ENCODE results near the gene TMA7.
"Not testable (repeated sequence)": the region's sequence is repeated elsewhere in the genome, so short reads cannot be mapped to it uniquely, and the experiment has no call there.

TMA7 gene

DNA sequence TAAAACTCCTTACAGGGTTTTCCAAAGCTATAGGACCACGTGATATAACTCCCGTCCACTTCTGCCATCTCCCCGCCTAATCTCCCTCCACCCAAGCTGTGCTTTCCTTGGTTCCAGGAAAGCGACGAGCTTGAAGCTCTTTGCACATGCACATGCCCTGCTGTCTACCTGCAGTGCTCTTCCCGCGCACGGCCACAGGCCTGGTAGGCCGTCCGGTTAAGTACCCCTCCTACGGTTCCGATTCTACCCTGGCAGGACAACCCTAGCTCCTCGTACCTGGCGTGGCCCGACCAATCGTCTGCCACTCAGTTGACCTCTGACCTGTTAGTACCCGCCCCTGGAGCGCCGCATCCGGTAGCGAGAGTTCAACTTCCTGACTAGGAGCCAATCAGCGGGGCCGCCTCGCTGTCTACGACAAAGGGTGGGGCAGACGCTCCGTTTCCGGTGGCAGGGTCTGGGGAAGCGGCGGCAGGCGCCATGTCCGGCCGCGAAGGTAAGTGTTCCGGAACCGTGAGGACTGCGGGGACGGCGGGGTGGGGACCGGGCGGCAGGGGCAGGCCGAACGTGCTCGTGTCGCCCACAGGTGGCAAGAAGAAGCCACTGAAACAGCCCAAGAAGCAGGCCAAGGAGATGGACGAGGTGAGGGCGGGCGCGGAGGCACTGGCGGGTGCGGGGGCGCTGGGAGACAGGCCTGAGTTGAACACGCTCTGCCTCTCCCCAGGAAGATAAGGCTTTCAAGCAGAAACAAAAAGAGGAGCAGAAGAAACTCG, at the start of gene TMA7, which contains the start of gene CCDC51:
Gene TMA7 (plus strand): TSS at position 438 of the 770 bp plus-strand sequence. CDS start 40 bp downstream, at position 478.
Gene CCDC51 (minus strand): TSS at position 300 of the 770 bp plus-strand sequence. CDS start 4,991 bp downstream, outside the sequence.
- Histone ChIP-seq H3K27ac (ENCODE audit: low read depth, low read length) (peak within 1 kb of the TSS; percentile 89), H3K9me3 (ENCODE audit: control insufficient read depth in 1 of 2, low read length in 2 of 2) (no peaks in the 10 kb centered on the region), H3K4me3 (ENCODE audit: low read depth in 1 of 2, low read length in 2 of 2) (peak within 1 kb of the TSS; percentile 96 to 99), H3K27me3 (ENCODE audit: control insufficient read depth in 1 of 2, insufficient read depth in 2 of 2, low read length in 2 of 2) (no peaks in the 10 kb centered on the region), H3K36me3 (ENCODE audit: control insufficient read depth in 1 of 2, insufficient read depth in 2 of 2, low read length in 2 of 2) (peaks cover 10 to 18% of the 10 kb centered on the region in 2 donors), H3K9ac (ENCODE audit: low read depth in 1 of 2, low read length in 2 of 2) (peak within 1 kb of the TSS; percentile 77 to 94), H3K4me1 (ENCODE audit: control insufficient read depth in 1 of 2, insufficient read depth in 2 of 2, low read length in 2 of 2) (peaks cover 16 to 32% of the 10 kb centered on the region in 2 donors)

DNA sequence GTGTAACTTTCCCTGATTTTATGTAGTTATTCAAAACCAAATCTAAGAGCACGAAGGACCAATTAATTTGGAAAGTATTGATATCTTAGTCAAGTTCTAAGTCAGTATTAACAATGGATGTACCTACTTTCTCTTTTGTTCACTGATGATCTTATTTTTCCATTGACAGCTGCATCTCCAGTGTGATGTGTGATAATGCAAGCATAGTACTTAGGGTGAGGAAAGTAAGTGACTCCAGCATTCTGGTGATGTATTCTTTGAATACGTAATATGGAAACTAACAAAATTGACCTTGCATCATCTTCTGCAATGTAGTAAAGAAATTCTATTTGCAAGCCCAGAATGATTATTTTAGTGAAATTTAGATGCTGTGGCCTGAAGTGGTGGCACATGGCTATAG, 45.7 kb upstream of the TMA7 start:
- H3K27ac ChIP-seq (ENCODE audit: low read depth, low read length) = no peak overlapping the region
- no peak overlapping the region for H3K9ac ChIP-seq (ENCODE audit: low read depth in 1 of 2, low read length in 2 of 2)
- H3K4me1 ChIP-seq (ENCODE audit: control insufficient read depth in 1 of 2, insufficient read depth in 2 of 2, low read length in 2 of 2) = no peaks in the 10 kb centered on the region
- no peak overlapping the region for H3K4me3 ChIP-seq (ENCODE audit: low read depth in 1 of 2, low read length in 2 of 2)
- H3K9me3 ChIP-seq (ENCODE audit: control insufficient read depth in 1 of 2, low read length in 2 of 2) = no peaks in the 10 kb centered on the region
- H3K36me3 ChIP-seq (ENCODE audit: control insufficient read depth in 1 of 2, insufficient read depth in 2 of 2, low read length in 2 of 2) = no peaks in the 10 kb centered on the region
- peaks cover 0 to 3% of the 10 kb centered on the region in 2 donors for H3K27me3 ChIP-seq (ENCODE audit: control insufficient read depth in 1 of 2, insufficient read depth in 2 of 2, low read length in 2 of 2)

DNA sequence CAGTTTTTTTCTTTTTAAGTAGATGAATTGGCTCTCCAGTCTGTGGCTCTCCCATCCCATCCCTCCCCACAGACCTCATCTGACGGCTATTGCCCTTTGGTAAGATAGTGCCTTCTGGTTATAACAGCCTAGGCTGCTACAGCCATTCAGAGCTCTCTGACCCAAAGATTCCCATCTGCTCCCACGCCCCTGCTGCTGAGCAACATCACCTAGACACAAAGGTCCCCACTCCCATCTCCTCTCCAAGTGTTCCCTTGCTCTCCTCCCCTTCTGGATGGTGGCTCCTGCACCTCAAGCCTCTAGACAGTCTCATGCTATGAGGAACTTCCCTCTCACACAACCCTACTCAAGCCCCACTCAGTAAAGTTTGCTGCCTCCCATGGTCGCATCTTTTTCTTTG, 44.3 kb upstream of the TMA7 start:
- no peaks in the 10 kb centered on the region for H3K9me3 ChIP-seq (ENCODE audit: control insufficient read depth in 1 of 2, low read length in 2 of 2)
- H3K4me1 ChIP-seq (ENCODE audit: control insufficient read depth in 1 of 2, insufficient read depth in 2 of 2, low read length in 2 of 2) = no peaks in the 10 kb centered on the region
- H3K9ac ChIP-seq (ENCODE audit: low read depth in 1 of 2, low read length in 2 of 2) = no peak overlapping the region
- no peaks in the 10 kb centered on the region for H3K36me3 ChIP-seq (ENCODE audit: control insufficient read depth in 1 of 2, insufficient read depth in 2 of 2, low read length in 2 of 2)
- peaks cover 0 to 3% of the 10 kb centered on the region in 2 donors for H3K27me3 ChIP-seq (ENCODE audit: control insufficient read depth in 1 of 2, insufficient read depth in 2 of 2, low read length in 2 of 2)
- H3K4me3 ChIP-seq (ENCODE audit: low read depth in 1 of 2, low read length in 2 of 2) = no peak overlapping the region
- H3K27ac ChIP-seq (ENCODE audit: low read depth, low read length) = no peak overlapping the region

DNA sequence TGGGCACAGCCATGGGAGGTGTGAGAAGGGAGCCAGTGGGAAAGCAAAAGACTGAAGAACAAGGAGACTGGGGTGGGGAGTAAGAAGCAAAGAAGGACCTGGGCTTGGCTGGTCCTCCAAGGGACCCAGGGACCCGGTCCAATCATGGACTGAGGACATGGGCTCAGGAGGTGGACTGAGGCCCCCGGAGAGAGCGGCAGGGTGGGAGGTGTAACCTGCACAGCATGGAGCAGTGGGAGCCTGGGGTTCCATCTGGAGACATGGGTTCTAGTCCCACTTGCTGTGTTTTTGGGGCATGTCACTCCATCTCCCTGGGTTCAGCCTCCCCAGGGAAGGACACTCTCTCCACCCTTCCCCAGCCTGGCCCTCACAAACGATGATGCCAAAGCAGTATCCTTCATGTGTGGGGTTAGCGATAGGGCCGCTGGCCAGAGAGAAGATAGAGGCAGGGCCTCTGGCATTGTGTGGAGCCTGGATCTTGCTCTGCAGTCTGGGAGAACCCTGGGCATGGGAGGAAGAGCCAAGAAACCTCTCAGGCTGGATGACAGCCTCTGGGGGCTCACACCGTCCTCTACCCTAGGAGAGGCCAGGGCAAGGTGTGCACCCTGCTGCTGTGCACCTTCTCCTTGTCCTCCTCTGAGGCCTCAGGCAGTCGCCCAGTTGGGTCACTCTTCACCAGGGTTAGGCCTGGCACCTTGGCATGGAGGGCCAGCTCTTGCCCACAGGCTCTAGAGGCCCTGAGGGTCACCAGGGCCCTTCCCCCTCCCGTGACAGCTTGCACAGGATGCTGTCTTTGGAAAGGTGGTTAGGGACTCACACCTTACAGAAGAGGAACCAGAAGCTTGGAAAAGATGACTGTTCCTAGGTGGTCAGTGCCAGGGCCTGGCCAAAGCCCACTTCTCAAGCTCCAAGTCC, 42.0 kb upstream of the TMA7 start:
- no peaks in the 10 kb centered on the region for H3K9me3 ChIP-seq (ENCODE audit: control insufficient read depth in 1 of 2, low read length in 2 of 2)
- H3K4me1 ChIP-seq (ENCODE audit: control insufficient read depth in 1 of 2, insufficient read depth in 2 of 2, low read length in 2 of 2) = no peaks in the 10 kb centered on the region
- no peak overlapping the region for H3K27ac ChIP-seq (ENCODE audit: low read depth, low read length)
- H3K36me3 ChIP-seq (ENCODE audit: control insufficient read depth in 1 of 2, insufficient read depth in 2 of 2, low read length in 2 of 2) = peaks cover 0 to 7% of the 10 kb centered on the region in 2 donors
- peaks cover 0 to 3% of the 10 kb centered on the region in 2 donors for H3K27me3 ChIP-seq (ENCODE audit: control insufficient read depth in 1 of 2, insufficient read depth in 2 of 2, low read length in 2 of 2)
- no peak overlapping the region for H3K9ac ChIP-seq (ENCODE audit: low read depth in 1 of 2, low read length in 2 of 2)
- H3K4me3 ChIP-seq (ENCODE audit: low read depth in 1 of 2, low read length in 2 of 2) = no peak overlapping the region

DNA sequence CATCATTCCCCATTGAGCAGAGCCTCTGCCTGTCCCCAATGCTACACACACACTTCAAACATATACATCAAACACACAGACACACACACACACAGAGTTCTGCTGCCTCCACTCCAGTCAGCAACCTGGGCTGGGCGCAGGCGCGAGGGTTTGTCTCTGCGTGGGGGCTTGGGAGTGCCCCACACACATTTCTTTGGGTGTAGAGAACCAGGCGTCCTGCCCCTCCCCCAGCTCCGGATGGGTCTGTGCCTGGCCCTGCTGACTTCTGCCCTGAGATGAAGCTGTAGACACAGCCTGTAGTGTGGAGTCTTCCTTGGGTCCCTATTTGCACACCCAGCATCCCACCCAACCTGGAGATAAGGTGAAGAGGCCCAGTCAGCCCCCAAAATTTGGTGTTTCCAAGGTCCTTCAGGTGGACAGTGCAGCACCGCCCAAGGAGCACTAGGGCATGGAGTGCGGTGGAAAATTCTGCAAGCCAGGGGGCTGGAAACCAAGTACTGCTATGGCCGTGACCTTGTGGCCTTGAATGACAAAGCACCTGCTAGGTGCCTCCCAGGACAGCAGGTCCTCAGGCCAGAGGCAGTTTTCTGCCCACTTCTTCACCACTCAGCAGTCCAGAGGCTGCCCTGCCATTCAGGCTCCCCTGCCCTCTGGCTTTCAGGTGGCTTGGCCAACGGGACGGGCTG, 41.2 kb upstream of the TMA7 start:
- no peaks in the 10 kb centered on the region for H3K9me3 ChIP-seq (ENCODE audit: control insufficient read depth in 1 of 2, low read length in 2 of 2)
- no peak overlapping the region for H3K9ac ChIP-seq (ENCODE audit: low read depth in 1 of 2, low read length in 2 of 2)
- peaks cover 3 to 13% of the 10 kb centered on the region in 2 donors for H3K36me3 ChIP-seq (ENCODE audit: control insufficient read depth in 1 of 2, insufficient read depth in 2 of 2, low read length in 2 of 2)
- H3K27ac ChIP-seq (ENCODE audit: low read depth, low read length) = no peak overlapping the region
- no peaks in the 10 kb centered on the region for H3K4me1 ChIP-seq (ENCODE audit: control insufficient read depth in 1 of 2, insufficient read depth in 2 of 2, low read length in 2 of 2)
- H3K27me3 ChIP-seq (ENCODE audit: control insufficient read depth in 1 of 2, insufficient read depth in 2 of 2, low read length in 2 of 2) = peaks cover 0 to 3% of the 10 kb centered on the region in 2 donors
- no peak overlapping the region for H3K4me3 ChIP-seq (ENCODE audit: low read depth in 1 of 2, low read length in 2 of 2)

DNA sequence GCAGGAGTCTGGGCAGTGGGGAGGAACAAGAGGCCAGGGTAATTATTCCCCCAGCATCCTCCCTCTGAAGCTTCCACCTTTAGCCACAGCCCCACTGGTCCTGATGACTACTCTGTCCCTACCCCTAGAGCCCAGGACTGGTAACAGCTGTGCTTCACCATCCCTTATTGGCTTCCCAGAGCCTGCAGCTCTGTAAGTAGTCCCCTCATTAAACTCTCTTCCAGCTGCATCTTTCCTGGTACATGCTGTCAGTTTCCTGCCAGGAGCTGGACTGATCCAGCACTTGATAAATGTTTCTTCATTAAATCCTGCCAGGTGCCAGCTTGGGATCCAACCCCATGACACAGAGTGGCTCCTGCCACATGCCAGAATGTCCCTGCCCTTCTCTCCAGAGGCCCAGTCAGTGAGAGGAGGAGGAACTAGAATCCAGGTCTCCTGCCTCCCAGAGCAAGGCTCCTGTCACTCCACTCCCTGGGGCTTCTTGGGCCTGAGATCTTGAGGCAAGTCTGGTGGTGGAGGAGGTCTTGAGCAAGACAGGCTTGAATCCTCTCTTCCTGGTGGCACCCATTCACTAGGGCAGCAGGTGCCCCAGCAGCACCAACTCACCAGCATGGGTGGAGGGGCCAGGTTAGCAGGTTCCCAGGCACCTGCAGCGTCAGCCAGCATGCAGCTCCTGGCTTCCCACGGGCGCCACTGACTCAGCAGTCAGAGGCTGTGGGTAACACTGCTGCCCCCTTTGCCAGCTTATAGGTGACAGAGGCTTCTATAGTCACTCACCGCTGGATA, 40.5 kb upstream of the TMA7 start:
- Histone ChIP-seq H3K4me3 (ENCODE audit: low read depth in 1 of 2, low read length in 2 of 2) (no peak overlapping the region), H3K27ac (ENCODE audit: low read depth, low read length) (no peak overlapping the region), H3K4me1 (ENCODE audit: control insufficient read depth in 1 of 2, insufficient read depth in 2 of 2, low read length in 2 of 2) (no peaks in the 10 kb centered on the region), H3K27me3 (ENCODE audit: control insufficient read depth in 1 of 2, insufficient read depth in 2 of 2, low read length in 2 of 2) (peaks cover 0 to 3% of the 10 kb centered on the region in 2 donors), H3K36me3 (ENCODE audit: control insufficient read depth in 1 of 2, insufficient read depth in 2 of 2, low read length in 2 of 2) (peaks cover 6 to 21% of the 10 kb centered on the region in 2 donors), H3K9ac (ENCODE audit: low read depth in 1 of 2, low read length in 2 of 2) (no peak overlapping the region), H3K9me3 (ENCODE audit: control insufficient read depth in 1 of 2, low read length in 2 of 2) (no peaks in the 10 kb centered on the region)

DNA sequence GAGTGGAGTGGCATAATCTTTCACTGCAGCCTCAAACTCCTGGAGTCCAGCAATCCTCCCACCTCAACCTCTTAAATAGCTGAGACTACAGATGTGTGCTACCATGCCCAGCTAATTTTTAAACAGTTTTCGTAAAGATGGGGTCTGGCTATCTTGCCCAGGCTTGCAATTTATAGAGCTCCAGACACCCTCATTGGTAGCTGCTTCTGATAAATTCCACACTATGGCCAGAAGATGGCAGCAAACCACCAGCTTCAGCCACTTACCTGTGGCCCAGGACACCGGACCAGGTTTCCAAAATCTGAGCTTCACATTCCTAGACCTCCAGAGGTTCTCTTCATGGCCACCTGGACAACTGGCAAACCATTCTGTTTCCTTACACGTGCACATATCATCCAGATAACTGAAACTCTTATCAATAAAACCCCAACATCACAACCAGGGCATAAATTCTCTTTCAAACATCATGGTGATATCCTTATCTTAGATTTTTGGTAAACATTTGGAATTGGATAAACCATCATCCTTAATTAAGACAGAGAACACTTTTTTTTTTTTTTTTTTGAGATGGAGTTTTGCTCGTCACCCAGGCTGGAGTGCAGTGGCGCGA, 39.1 kb upstream of the TMA7 start:
- H3K4me1 ChIP-seq (ENCODE audit: control insufficient read depth in 1 of 2, insufficient read depth in 2 of 2, low read length in 2 of 2) = no peaks in the 10 kb centered on the region
- H3K4me3 ChIP-seq (ENCODE audit: low read depth in 1 of 2, low read length in 2 of 2) = no peak overlapping the region
- no peak overlapping the region for H3K27ac ChIP-seq (ENCODE audit: low read depth, low read length)
- peaks cover 0 to 3% of the 10 kb centered on the region in 2 donors for H3K27me3 ChIP-seq (ENCODE audit: control insufficient read depth in 1 of 2, insufficient read depth in 2 of 2, low read length in 2 of 2)
- H3K36me3 ChIP-seq (ENCODE audit: control insufficient read depth in 1 of 2, insufficient read depth in 2 of 2, low read length in 2 of 2) = peaks cover 10 to 33% of the 10 kb centered on the region in 2 donors
- no peak overlapping the region for H3K9ac ChIP-seq (ENCODE audit: low read depth in 1 of 2, low read length in 2 of 2)
- no peaks in the 10 kb centered on the region for H3K9me3 ChIP-seq (ENCODE audit: control insufficient read depth in 1 of 2, low read length in 2 of 2)

DNA sequence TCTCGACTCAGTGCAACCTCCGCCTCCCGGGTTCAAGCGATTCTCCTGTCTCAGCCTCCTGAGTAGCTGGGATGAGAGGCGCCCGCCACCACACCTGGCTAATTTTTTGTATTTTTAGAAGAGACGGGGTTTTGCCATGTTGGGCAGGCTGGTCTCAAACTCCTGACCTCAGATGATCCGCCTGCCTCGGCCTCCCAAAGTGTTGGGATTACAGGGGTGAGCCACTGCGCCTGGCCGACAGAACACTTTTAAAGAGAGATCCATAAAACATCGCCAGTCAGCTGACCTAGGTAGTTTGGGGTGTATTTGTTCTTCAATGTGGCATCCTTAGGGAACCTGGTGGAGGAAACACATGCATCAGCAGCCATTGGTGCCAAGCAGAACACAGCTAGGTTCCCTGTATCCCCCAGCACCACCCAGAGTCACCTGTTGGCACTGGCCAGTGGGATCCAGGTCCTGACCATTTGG, 38.6 kb upstream of the TMA7 start:
- not testable (repeated sequence) for H3K27me3 ChIP-seq (ENCODE audit: control insufficient read depth in 1 of 2, insufficient read depth in 2 of 2, low read length in 2 of 2); H3K9ac ChIP-seq (ENCODE audit: low read depth in 1 of 2, low read length in 2 of 2); H3K4me3 ChIP-seq (ENCODE audit: low read depth in 1 of 2, low read length in 2 of 2); H3K27ac ChIP-seq (ENCODE audit: low read depth, low read length); H3K9me3 ChIP-seq (ENCODE audit: control insufficient read depth in 1 of 2, low read length in 2 of 2); H3K4me1 ChIP-seq (ENCODE audit: control insufficient read depth in 1 of 2, insufficient read depth in 2 of 2, low read length in 2 of 2)
- peaks cover 15 to 39% of the 10 kb centered on the region in 2 donors for H3K36me3 ChIP-seq (ENCODE audit: control insufficient read depth in 1 of 2, insufficient read depth in 2 of 2, low read length in 2 of 2)

DNA sequence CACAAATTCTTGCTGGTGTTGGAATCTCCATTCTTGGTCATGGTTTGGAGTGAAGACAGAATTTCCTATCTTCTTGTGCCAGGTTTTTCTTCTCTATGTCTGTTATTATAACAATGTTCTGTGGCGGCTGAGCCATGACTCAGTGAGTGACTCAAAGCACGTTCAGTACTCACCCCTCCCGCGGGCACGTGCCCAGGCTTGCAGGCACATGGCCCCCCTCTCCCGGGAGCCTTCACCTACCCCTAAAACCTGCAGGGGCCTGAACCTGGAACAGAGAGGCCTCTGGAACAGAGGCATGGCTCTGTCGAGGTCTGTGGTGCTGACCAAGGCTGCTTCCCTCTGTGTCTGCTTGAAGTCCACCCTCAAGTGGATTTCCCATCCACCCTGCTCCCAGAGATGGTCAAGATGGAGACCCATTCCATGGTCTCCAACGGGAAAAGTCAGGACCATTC, 37.8 kb upstream of the TMA7 start:
- H3K9ac ChIP-seq (ENCODE audit: low read depth in 1 of 2, low read length in 2 of 2) = no peak overlapping the region
- no peaks in the 10 kb centered on the region for H3K9me3 ChIP-seq (ENCODE audit: control insufficient read depth in 1 of 2, low read length in 2 of 2)
- no peak overlapping the region for H3K27ac ChIP-seq (ENCODE audit: low read depth, low read length)
- H3K4me1 ChIP-seq (ENCODE audit: control insufficient read depth in 1 of 2, insufficient read depth in 2 of 2, low read length in 2 of 2) = no peaks in the 10 kb centered on the region
- H3K27me3 ChIP-seq (ENCODE audit: control insufficient read depth in 1 of 2, insufficient read depth in 2 of 2, low read length in 2 of 2) = peaks cover 0 to 3% of the 10 kb centered on the region in 2 donors
- H3K4me3 ChIP-seq (ENCODE audit: low read depth in 1 of 2, low read length in 2 of 2) = no peak overlapping the region
- H3K36me3 ChIP-seq (ENCODE audit: control insufficient read depth in 1 of 2, insufficient read depth in 2 of 2, low read length in 2 of 2) = peaks cover 22 to 47% of the 10 kb centered on the region in 2 donors

Measured in duodenal mucosa (tissue), 2 donors.